GM21447 (cell line): Measurements from ENCODE around the gene CCNT1.
"Not testable (repeated sequence)": the region's sequence is repeated elsewhere in the genome, so short reads cannot be mapped to it uniquely, and the experiment has no call there.

Source experiments
- ATAC-seq: cut with Tn5 transposase; IDR thresholded peaks from one replicate; pipeline ENCODE4 v1.9.1; 2021; ENCODE audit not compliant: unreplicated experiment

Gene CCNT1

DNA sequence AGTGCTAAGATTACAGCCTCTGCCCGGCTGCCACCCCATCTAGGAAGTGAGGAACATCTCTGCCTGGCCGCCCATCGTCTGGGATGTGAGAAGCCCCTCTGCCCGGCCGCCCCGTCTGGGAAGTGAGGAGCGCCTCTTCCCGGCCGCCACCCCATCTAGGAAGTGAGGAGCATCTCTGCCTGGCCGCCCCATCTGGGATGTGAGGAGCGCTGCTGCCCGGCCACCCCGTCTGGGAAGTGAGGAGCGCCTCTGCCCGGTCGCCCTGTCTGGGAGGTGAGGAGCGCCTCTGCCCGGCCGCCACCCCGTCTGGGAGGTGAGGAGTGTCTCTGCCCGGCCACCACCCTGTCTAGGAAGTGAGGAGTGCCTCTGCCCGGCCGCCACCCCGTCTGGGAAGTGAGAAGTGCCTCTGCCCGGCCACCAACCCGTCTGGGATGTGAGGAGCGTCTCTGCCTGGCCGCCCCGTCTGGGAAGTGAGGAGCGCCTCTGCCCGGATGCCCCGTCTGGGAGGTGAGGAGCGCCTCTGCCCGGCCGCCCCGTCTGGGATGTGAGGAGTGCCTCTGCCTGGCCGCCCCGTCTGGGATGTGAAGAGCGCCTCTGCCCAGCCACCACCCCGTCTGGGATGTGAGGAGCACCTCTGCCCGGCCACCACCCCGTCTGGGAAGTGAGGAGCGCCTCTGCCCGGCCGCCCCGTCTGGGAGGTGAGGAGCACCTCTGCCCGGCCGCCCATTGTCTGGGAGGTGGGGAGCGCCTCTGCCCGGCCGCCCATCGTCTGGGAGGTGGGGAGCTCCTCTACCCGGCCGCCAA is 74.6 kb downstream of the CCNT1 start:
- not testable (repeated sequence) for ATAC-seq

- no peak for ATAC-seq
Observed at GRCh38 chr12:48640854-48641253, 75.7 kb downstream of the CCNT1 start.

GRCh38 chr12:48640428-48640827 is 76.1 kb downstream of the CCNT1 start:
- ATAC-seq = no peak
